ENCODE data around the gene ESYT1.
A peak's percentile ranks its signal among the peaks of the same experiment; 100 is the strongest.

Gene ESYT1, protein sequence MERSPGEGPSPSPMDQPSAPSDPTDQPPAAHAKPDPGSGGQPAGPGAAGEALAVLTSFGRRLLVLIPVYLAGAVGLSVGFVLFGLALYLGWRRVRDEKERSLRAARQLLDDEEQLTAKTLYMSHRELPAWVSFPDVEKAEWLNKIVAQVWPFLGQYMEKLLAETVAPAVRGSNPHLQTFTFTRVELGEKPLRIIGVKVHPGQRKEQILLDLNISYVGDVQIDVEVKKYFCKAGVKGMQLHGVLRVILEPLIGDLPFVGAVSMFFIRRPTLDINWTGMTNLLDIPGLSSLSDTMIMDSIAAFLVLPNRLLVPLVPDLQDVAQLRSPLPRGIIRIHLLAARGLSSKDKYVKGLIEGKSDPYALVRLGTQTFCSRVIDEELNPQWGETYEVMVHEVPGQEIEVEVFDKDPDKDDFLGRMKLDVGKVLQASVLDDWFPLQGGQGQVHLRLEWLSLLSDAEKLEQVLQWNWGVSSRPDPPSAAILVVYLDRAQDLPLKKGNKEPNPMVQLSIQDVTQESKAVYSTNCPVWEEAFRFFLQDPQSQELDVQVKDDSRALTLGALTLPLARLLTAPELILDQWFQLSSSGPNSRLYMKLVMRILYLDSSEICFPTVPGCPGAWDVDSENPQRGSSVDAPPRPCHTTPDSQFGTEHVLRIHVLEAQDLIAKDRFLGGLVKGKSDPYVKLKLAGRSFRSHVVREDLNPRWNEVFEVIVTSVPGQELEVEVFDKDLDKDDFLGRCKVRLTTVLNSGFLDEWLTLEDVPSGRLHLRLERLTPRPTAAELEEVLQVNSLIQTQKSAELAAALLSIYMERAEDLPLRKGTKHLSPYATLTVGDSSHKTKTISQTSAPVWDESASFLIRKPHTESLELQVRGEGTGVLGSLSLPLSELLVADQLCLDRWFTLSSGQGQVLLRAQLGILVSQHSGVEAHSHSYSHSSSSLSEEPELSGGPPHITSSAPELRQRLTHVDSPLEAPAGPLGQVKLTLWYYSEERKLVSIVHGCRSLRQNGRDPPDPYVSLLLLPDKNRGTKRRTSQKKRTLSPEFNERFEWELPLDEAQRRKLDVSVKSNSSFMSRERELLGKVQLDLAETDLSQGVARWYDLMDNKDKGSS

DNA sequence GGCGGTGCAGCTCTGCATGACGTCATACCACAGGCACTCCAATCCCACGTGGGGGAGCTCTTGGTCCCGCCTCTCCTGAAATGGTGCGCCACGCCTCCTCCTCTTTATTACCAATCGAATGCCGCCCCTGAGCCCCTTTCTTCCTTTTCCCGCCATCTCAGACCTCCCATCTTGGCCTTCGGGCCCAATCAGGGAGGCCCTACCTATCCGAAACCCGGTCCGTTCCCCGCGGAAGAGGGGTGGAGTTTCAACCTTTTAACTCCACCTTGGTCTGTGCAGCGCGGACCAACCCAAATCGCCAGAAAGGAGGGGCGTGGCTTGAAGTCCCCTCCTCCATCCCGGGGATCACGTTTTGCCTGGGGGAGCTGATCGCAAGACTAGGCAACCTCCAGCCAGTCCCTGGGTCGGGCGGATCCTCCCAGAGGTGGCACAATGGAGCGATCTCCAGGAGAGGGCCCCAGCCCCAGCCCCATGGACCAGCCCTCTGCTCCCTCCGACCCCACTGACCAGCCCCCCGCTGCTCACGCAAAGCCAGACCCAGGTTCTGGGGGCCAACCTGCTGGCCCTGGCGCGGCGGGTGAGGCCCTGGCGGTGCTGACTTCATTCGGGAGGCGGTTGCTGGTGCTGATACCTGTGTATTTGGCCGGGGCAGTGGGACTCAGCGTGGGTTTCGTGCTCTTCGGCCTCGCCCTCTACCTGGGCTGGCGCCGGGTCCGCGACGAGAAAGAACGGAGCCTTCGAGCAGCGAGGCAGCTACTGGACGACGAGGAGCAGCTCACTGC, at the start of gene ESYT1:
Gene ESYT1, plus strand, starts transcription at position 380 of the 782 bp plus-strand sequence. Its CDS starts 53 bp downstream, at position 433.
- peak; percentile 99 to 100 for DNase-seq
- TF ChIP-seq GATA1 (IDR thresholded peaks at IDR 0.05; ENCODE audit: low read depth, low read length) (no peak), POLR2A (IDR thresholded peaks at IDR 0.05; ENCODE audit: low read length) (peak; percentile 93)

- TF ChIP-seq GATA1 (IDR thresholded peaks at IDR 0.05; ENCODE audit: low read depth, low read length) (no peak), POLR2A (IDR thresholded peaks at IDR 0.05; ENCODE audit: low read length) (no peak)
- no peak for DNase-seq
These were observed 49.6 kb upstream of the ESYT1 start for GRCh38 chr12:56078427-56078826.

GRCh38 chr12:56078931-56079722, 48.9 kb upstream of the ESYT1 start:
- TF ChIP-seq GATA1 (IDR thresholded peaks at IDR 0.05; ENCODE audit: low read depth, low read length) (no peak), POLR2A (IDR thresholded peaks at IDR 0.05; ENCODE audit: low read length) (no peak)
- DNase-seq = peak; percentile 72 to 79

DNA sequence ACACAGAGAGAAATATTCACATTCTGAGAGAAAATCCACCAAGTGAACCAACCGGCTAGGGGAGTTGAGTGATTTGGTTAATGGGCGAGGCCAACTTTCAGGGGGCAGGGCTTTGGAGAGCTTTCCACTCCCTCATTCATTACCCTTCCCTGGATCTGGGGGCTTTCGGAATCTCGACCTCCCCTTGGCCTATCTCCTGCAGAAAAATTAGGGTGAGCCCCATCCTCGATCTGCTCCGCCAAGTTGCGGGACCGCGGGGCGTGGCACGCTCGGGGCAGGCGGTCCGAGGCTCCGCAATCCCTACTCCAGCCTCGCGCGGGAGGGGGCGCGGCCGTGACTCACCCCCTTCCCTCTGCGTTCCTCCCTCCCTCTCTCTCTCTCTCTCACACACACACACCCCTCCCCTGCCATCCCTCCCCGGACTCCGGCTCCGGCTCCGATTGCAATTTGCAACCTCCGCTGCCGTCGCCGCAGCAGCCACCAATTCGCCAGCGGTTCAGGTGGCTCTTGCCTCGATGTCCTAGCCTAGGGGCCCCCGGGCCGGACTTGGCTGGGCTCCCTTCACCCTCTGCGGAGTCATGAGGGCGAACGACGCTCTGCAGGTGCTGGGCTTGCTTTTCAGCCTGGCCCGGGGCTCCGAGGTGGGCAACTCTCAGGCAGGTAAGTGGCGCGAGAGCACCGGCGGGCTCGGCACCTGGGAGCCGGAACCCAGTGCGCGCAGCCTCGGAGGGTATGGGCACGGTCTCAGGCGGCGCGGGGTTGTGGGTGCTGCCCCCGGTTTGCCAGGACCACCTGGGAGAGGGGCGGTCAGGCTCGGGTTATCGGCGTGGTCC, 48.1 kb upstream of the ESYT1 start, which contains the start of gene ERBB3:
Gene ERBB3, plus strand, starts transcription at position 443 of the 833 bp plus-strand sequence. Its CDS starts 136 bp downstream, at position 579.
- TF ChIP-seq POLR2A (IDR thresholded peaks at IDR 0.05; ENCODE audit: low read length) (no peak), GATA1 (IDR thresholded peaks at IDR 0.05; ENCODE audit: low read depth, low read length) (no peak)
- DNase-seq = peak; percentile 67 to 85

- TF ChIP-seq POLR2A (IDR thresholded peaks at IDR 0.05; ENCODE audit: low read length) (no peak), GATA1 (IDR thresholded peaks at IDR 0.05; ENCODE audit: low read depth, low read length) (no peak)
- no peak for DNase-seq
These were observed 47.4 kb upstream of the ESYT1 start for GRCh38 chr12:56080556-56081138.

GRCh38 chr12:56081393-56082347, 46.4 kb upstream of the ESYT1 start:
- TF ChIP-seq GATA1 (IDR thresholded peaks at IDR 0.05; ENCODE audit: low read depth, low read length) = no peak
- no peak for TF ChIP-seq POLR2A (IDR thresholded peaks at IDR 0.05; ENCODE audit: low read length)
- DNase-seq = no peak

- TF ChIP-seq GATA1 (IDR thresholded peaks at IDR 0.05; ENCODE audit: low read depth, low read length) (no peak), POLR2A (IDR thresholded peaks at IDR 0.05; ENCODE audit: low read length) (no peak)
- no peak for DNase-seq
These were observed 45.7 kb upstream of the ESYT1 start for GRCh38 chr12:56082382-56082781.

DNA sequence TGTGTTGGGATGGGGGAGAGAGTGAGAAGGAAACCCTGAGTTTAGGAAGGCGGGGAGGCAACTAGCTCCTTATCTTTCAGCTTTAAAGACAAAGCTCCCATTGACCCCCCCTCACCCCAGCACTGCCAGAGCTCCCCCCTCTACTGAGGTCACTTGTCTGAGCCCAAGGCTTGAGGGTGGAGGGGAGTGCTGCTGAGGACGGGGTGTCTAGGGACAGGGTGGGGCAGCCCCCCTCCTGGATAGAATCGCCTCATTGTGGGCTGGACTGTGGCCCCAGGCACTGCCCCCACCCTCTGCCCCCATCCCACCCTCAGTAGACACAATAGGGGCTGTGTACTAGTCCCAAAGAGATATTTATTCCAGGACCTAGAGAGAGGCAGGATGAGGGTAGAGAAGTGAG, 45.1 kb upstream of the ESYT1 start:
- DNase-seq = no peak
- no peak for TF ChIP-seq POLR2A (IDR thresholded peaks at IDR 0.05; ENCODE audit: low read length)
- no peak for TF ChIP-seq GATA1 (IDR thresholded peaks at IDR 0.05; ENCODE audit: low read depth, low read length)

DNA sequence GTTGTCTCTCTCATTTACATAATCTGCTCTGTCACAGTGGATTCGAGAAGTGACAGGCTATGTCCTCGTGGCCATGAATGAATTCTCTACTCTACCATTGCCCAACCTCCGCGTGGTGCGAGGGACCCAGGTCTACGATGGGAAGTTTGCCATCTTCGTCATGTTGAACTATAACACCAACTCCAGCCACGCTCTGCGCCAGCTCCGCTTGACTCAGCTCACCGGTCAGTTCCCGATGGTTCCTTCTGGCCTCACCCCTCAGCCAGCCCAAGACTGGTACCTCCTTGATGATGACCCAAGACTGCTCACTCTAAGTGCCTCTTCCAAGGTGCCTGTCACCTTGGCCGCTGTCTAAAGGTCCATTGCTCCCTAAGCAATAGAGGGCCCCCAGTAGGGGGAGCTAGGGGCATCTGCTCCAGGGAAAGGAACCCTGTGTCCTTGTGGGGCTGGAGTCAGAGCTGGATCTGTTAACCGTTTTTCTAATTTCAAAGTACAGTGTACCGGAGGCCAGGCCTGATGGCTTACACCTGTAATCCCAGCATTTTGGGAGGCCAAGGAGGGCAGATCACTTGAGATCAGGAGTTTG, 43.0 kb upstream of the ESYT1 start:
- peak; percentile 45 to 57 for DNase-seq
- TF ChIP-seq POLR2A (IDR thresholded peaks at IDR 0.05; ENCODE audit: low read length) = no peak
- TF ChIP-seq GATA1 (IDR thresholded peaks at IDR 0.05; ENCODE audit: low read depth, low read length) = no peak

DNA sequence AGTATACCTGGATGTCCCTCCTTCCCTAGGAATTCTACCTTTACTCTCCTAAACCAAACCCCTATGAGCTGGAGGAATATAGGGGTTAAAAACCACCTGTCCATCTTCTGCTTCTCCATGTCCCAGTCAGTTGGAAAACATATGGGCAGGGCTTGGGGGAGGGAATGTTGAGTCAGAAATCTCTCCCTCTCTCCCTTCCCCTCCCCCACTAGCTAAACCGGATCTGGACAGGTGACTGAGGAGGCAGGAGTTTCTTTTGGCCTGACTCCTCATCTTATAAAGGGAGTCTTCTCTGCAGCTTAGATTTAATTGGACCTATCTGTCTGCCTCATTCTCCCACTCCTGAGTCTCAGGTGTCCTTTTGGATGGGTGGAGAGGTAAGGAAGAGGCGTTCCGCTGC, 42.0 kb upstream of the ESYT1 start:
- TF ChIP-seq GATA1 (IDR thresholded peaks at IDR 0.05; ENCODE audit: low read depth, low read length) (no peak), POLR2A (IDR thresholded peaks at IDR 0.05; ENCODE audit: low read length) (no peak)
- DNase-seq = no peak
